OCI-LY3 (cell line): ENCODE measurements around the gene TCF4.

Experiments used
- EZH2phosphoT487 ChIP-seq: fragments of 200-600 bp; shearing (Covaris generic); IDR thresholded peaks from 2 replicates; pipeline ENCODE4 v1.6.1; 2018; ENCODE audit warnings: antibody characterized with exemption, mixed run types, low read depth
- TF ChIP-seq, protein P1 (sequence below): fragments of 200-600, 300-600 bp; sonication (generic); IDR thresholded peaks from 2 replicates; pipeline ENCODE4 v1.5.1; 2014; ENCODE audit warnings: antibody characterized with exemption, low read length, low read depth

GRCh38 chr18:55345103-55345950 is 242.7 kb downstream of the TCF4 start:
- TF ChIP-seq, protein P1, sequence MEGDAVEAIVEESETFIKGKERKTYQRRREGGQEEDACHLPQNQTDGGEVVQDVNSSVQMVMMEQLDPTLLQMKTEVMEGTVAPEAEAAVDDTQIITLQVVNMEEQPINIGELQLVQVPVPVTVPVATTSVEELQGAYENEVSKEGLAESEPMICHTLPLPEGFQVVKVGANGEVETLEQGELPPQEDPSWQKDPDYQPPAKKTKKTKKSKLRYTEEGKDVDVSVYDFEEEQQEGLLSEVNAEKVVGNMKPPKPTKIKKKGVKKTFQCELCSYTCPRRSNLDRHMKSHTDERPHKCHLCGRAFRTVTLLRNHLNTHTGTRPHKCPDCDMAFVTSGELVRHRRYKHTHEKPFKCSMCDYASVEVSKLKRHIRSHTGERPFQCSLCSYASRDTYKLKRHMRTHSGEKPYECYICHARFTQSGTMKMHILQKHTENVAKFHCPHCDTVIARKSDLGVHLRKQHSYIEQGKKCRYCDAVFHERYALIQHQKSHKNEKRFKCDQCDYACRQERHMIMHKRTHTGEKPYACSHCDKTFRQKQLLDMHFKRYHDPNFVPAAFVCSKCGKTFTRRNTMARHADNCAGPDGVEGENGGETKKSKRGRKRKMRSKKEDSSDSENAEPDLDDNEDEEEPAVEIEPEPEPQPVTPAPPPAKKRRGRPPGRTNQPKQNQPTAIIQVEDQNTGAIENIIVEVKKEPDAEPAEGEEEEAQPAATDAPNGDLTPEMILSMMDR = no peak
- no peak for TF ChIP-seq EZH2phosphoT487
